ENCODE results near the gene COQ8B. TPM values are rescaled to one million over a fixed set of nuclear protein-coding genes. Genes with fewer than 3 reads are reported as not detected.
"Not testable (repeated sequence)": the region's sequence is repeated elsewhere in the genome, so short reads cannot be mapped to it uniquely, and the experiment has no call there.

The COQ8B gene
- total RNA-seq, 5 donors from 2014 or later (not counting 1 experiment from before 2014, with no cell fraction given), result 30.8 to 60.1 (median 53.9) TPM

GRCh38 chr19:40659116-40659515, 57.6 kb downstream of the COQ8B start:
- no peak overlapping the region for H3K4me3 ChIP-seq (ENCODE audit: control insufficient read depth in 1 of 2, extremely low read depth in 1 of 2, low read length in 1 of 2)
- ChIA-PET CTCF (interaction anchor here in 1 of 2 donors (0.7 kb wide), 1 partner anchor 153 kb away, joined by 3 read pairs; no protein-coding TSS in a partner anchor), POLR2A (interaction anchor here in 1 of 2 donors (0.6 kb wide), 1 partner anchor 784 kb away, joined by 3 read pairs; the partner anchor contains the start of gene ERICH4)
- WGBS (ENCODE audit: insufficient coverage), result 91% methylated on average over 3 of the region's 5 CpGs
- peaks cover 0 to 10% of the 10 kb centered on the region in 2 experiments for H3K27me3 ChIP-seq (replicated peaks in 1 of 2; ENCODE audit: control insufficient read depth in 2 of 2, extremely low read depth in 1 of 2, insufficient read depth in 2 of 2, low read length in 1 of 2)
- no peak for DNase-seq
- H3K27ac ChIP-seq (ENCODE audit: low read length), result no peak overlapping the region
- no peak overlapping the region for H3K4me3 Mint-ChIP-seq
- H3K4me1 Mint-ChIP-seq, result peaks cover 5 to 16% (median 15%) of the 10 kb centered on the region in 3 donors
- no peaks in the 10 kb centered on the region for H3K27me3 Mint-ChIP-seq
- H3K36me3 Mint-ChIP-seq, result no peaks in the 10 kb centered on the region
- no peak overlapping the region for H3K27ac Mint-ChIP-seq
- H3K4me1 ChIP-seq (ENCODE audit: control insufficient read depth in 1 of 2, extremely low read depth in 1 of 2, insufficient read depth in 2 of 2, low read length in 2 of 2), result peaks cover 0 to 18% of the 10 kb centered on the region in 2 experiments
- no peak for ATAC-seq (replicated peaks in 1 of 4)
- H3K36me3 ChIP-seq (ENCODE audit: control insufficient read depth in 2 of 2, extremely low read depth in 1 of 2, insufficient read depth in 1 of 2, low read length in 1 of 2), result no peaks in the 10 kb centered on the region
- no peaks in the 10 kb centered on the region for H3K9me3 ChIP-seq
- no peaks in the 10 kb centered on the region for H3K9me3 Mint-ChIP-seq

DNA sequence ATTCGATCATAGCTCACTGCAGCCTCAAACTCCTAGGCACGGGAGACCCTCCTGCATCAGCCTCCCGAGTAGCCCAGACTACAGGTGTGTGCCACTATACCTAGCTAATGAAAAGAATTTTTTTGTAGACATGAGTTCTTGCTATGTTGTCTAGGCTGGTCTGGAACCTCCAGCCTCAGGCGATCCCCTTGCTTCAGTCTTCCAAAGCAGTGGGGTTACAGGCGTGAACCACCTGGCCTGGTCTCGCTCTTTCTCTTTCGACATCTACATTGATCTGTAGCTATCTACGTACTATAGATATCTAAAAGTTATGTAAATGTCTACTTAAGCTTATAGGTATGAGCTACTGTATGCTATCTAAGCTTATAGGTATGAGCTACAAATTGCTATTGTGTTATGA, 58.7 kb downstream of the COQ8B start:
- 100% methylated on average over 1 of the region's 8 CpGs for WGBS (ENCODE audit: insufficient coverage)
- Mint-ChIP-seq H3K4me3 (no peak overlapping the region), H3K27me3 (no peaks in the 10 kb centered on the region), H3K9me3 (no peaks in the 10 kb centered on the region), H3K4me1 (peaks cover 5 to 8% (median 8%) of the 10 kb centered on the region in 3 donors), H3K36me3 (no peaks in the 10 kb centered on the region), H3K27ac (no peak overlapping the region)
- Histone ChIP-seq H3K4me3 (ENCODE audit: control insufficient read depth in 1 of 2, extremely low read depth in 1 of 2, low read length in 1 of 2) (no peak overlapping the region), H3K36me3 (ENCODE audit: control insufficient read depth in 2 of 2, extremely low read depth in 1 of 2, insufficient read depth in 1 of 2, low read length in 1 of 2) (no peaks in the 10 kb centered on the region), H3K27ac (ENCODE audit: low read length) (no peak overlapping the region), H3K27me3 (replicated peaks in 1 of 2; ENCODE audit: control insufficient read depth in 2 of 2, extremely low read depth in 1 of 2, insufficient read depth in 2 of 2, low read length in 1 of 2) (peaks cover 0 to 10% of the 10 kb centered on the region in 2 experiments), H3K9me3 (no peaks in the 10 kb centered on the region), H3K4me1 (ENCODE audit: control insufficient read depth in 1 of 2, extremely low read depth in 1 of 2, insufficient read depth in 2 of 2, low read length in 2 of 2) (peaks cover 0 to 7% of the 10 kb centered on the region in 2 experiments)
- DNase-seq (no peak), ATAC-seq (replicated peaks in 1 of 4) (no peak)
- CTCF ChIA-PET, result no interaction called here
- POLR2A ChIA-PET, result interaction anchor here in 1 of 2 donors (0.5 kb wide), 1 partner anchor 17 kb away, joined by 3 read pairs; no protein-coding TSS in a partner anchor

DNA sequence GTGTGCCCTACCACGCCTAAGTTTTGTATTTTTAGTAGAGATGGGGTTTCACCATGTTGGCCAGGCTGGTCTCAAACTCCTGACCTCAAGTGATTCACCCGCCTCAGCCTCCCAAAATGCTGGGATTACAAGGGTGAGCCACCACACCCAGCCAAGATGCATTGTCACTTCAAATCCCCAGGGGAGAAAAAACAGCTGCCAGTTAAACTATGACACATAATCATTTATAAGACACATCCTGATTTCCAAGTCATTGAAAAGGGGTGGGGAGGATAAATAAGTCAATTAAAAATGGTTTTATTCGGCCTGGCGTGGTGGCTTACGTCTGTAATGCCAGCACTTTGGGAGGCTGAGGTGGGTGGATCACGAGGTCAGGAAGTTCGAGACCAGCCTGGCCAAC, 61.0 kb downstream of the COQ8B start:
- H3K27ac Mint-ChIP-seq; H3K36me3 ChIP-seq (ENCODE audit: control insufficient read depth in 2 of 2, extremely low read depth in 1 of 2, insufficient read depth in 1 of 2, low read length in 1 of 2); H3K36me3 Mint-ChIP-seq; H3K4me3 ChIP-seq (ENCODE audit: control insufficient read depth in 1 of 2, extremely low read depth in 1 of 2, low read length in 1 of 2); H3K4me1 Mint-ChIP-seq; H3K27me3 ChIP-seq (replicated peaks in 1 of 2; ENCODE audit: control insufficient read depth in 2 of 2, extremely low read depth in 1 of 2, insufficient read depth in 2 of 2, low read length in 1 of 2); H3K4me3 Mint-ChIP-seq; CTCF ChIA-PET; H3K9me3 ChIP-seq; H3K27ac ChIP-seq (ENCODE audit: low read length); H3K9me3 Mint-ChIP-seq; DNase-seq; ATAC-seq (replicated peaks in 1 of 4); H3K4me1 ChIP-seq (ENCODE audit: control insufficient read depth in 1 of 2, extremely low read depth in 1 of 2, insufficient read depth in 2 of 2, low read length in 2 of 2); H3K27me3 Mint-ChIP-seq; POLR2A ChIA-PET: not testable (repeated sequence)
- WGBS (ENCODE audit: insufficient coverage), result 70% methylated on average over 4 of the region's 7 CpGs

GRCh38 chr19:40652303-40652702, 64.4 kb downstream of the COQ8B start:
- H3K36me3 Mint-ChIP-seq; H3K27me3 ChIP-seq (replicated peaks in 1 of 2; ENCODE audit: control insufficient read depth in 2 of 2, extremely low read depth in 1 of 2, insufficient read depth in 2 of 2, low read length in 1 of 2); CTCF ChIA-PET; H3K4me1 ChIP-seq (ENCODE audit: control insufficient read depth in 1 of 2, extremely low read depth in 1 of 2, insufficient read depth in 2 of 2, low read length in 2 of 2); DNase-seq; H3K27me3 Mint-ChIP-seq; H3K4me3 Mint-ChIP-seq; H3K27ac ChIP-seq (ENCODE audit: low read length); POLR2A ChIA-PET; H3K9me3 ChIP-seq; H3K4me3 ChIP-seq (ENCODE audit: control insufficient read depth in 1 of 2, extremely low read depth in 1 of 2, low read length in 1 of 2); ATAC-seq (replicated peaks in 1 of 4); H3K36me3 ChIP-seq (ENCODE audit: control insufficient read depth in 2 of 2, extremely low read depth in 1 of 2, insufficient read depth in 1 of 2, low read length in 1 of 2); H3K9me3 Mint-ChIP-seq; H3K27ac Mint-ChIP-seq; H3K4me1 Mint-ChIP-seq: not testable (repeated sequence)
- 86% methylated on average over 8 of the region's 11 CpGs for WGBS (ENCODE audit: insufficient coverage)

DNA sequence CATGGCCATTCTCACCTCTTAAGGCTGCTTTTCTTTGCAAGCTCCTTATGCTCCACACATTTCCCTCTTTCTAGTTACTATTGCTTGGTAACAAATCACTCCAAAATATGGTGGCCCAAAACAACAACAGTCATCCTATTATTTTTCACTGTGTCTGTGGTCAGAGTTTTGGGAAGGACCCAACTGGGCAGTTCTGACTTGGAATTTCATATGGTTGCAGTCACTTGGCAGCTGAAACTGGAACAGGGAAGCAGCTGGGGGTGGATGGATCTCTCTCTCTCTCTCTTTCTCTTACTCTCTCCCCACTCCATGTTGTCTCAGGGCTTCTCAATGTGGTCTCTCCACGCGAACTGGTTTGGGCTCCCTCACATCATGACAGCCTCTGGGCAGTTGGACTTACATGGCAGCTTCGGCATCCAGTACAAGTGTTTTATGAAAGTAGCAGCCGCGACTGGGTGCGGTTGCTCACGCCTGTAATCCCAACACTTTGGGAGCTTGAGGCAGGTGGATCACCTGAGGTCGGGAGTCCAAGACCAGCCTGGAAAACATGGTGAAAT, 65.9 kb downstream of the COQ8B start:
- H3K9me3 Mint-ChIP-seq, result no peaks in the 10 kb centered on the region
- H3K27me3 Mint-ChIP-seq, result peaks cover 1 to 5% of the 10 kb centered on the region in 2 donors
- WGBS (ENCODE audit: insufficient coverage), result 98% methylated on average over 7 of the region's 8 CpGs
- no peak for DNase-seq
- Histone ChIP-seq H3K4me1 (ENCODE audit: control insufficient read depth in 1 of 2, extremely low read depth in 1 of 2, insufficient read depth in 2 of 2, low read length in 2 of 2) (no peaks in the 10 kb centered on the region), H3K9me3 (no peaks in the 10 kb centered on the region), H3K27ac (ENCODE audit: low read length) (no peak overlapping the region), H3K36me3 (ENCODE audit: control insufficient read depth in 2 of 2, extremely low read depth in 1 of 2, insufficient read depth in 1 of 2, low read length in 1 of 2) (no peaks in the 10 kb centered on the region), H3K4me3 (ENCODE audit: control insufficient read depth in 1 of 2, extremely low read depth in 1 of 2, low read length in 1 of 2) (no peak overlapping the region), H3K27me3 (replicated peaks in 1 of 2; ENCODE audit: control insufficient read depth in 2 of 2, extremely low read depth in 1 of 2, insufficient read depth in 2 of 2, low read length in 1 of 2) (peaks cover 0 to 8% of the 10 kb centered on the region in 2 experiments)
- no peak overlapping the region for H3K27ac Mint-ChIP-seq
- H3K36me3 Mint-ChIP-seq, result no peaks in the 10 kb centered on the region
- CTCF ChIA-PET, result no interaction called here
- ATAC-seq (replicated peaks in 1 of 4), result no peak
- H3K4me3 Mint-ChIP-seq, result no peak overlapping the region
- POLR2A ChIA-PET, result interaction anchor here in 1 of 2 donors (0.6 kb wide), 1 partner anchor 233 kb away, joined by 6 read pairs; no protein-coding TSS in a partner anchor
- H3K4me1 Mint-ChIP-seq, result peaks cover 0 to 3% (median 0%) of the 10 kb centered on the region in 3 donors

DNA sequence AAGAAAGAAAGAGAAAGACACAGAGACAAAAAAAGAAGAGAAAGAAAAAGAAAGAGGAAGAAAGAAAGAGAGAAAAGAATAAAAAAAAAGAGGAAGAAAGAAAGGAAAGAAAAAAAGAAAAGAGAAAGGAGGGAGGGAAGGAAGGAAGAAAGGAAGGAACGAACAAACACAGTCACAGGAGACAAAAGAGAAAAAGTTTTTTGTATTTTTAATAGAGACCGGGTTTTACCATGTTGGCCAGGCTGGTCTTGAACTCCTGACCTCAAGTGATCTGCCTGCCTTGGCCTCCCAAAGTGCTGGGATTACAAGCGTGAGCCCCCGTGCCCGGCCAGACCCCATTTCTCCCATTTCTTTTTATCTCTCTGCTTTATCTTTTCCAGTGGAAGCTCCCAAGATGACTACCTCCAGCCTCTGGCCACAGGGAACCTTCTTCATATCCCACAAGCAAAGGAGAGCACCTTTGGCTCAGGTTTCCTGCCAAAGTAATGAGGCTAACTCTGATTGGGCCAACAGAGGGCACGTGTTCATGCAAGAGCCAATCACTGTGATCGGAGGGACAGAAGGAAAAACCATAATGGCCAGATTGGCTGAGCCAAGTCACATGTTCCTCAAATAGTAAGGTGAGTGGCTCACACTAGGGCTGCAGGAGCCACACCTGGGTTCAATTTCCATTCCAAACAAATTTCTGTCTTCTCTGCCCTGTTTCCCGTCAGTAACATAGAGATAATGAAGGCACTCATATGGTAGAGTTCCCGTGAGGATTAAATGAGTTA, 66.6 kb downstream of the COQ8B start:
- H3K27me3 ChIP-seq (replicated peaks in 1 of 2; ENCODE audit: control insufficient read depth in 2 of 2, extremely low read depth in 1 of 2, insufficient read depth in 2 of 2, low read length in 1 of 2), result peaks cover 0 to 12% of the 10 kb centered on the region in 2 experiments
- H3K27ac Mint-ChIP-seq; H3K4me3 ChIP-seq (ENCODE audit: control insufficient read depth in 1 of 2, extremely low read depth in 1 of 2, low read length in 1 of 2); H3K36me3 ChIP-seq (ENCODE audit: control insufficient read depth in 2 of 2, extremely low read depth in 1 of 2, insufficient read depth in 1 of 2, low read length in 1 of 2); H3K27me3 Mint-ChIP-seq; H3K4me3 Mint-ChIP-seq; POLR2A ChIA-PET; H3K9me3 Mint-ChIP-seq; H3K9me3 ChIP-seq; H3K4me1 Mint-ChIP-seq; H3K27ac ChIP-seq (ENCODE audit: low read length); H3K36me3 Mint-ChIP-seq; CTCF ChIA-PET; H3K4me1 ChIP-seq (ENCODE audit: control insufficient read depth in 1 of 2, extremely low read depth in 1 of 2, insufficient read depth in 2 of 2, low read length in 2 of 2); DNase-seq; ATAC-seq (replicated peaks in 1 of 4): not testable (repeated sequence)
- WGBS (ENCODE audit: insufficient coverage), result 84% methylated on average over 5 of the region's 9 CpGs

Measured in T-cell (primary cell).